ENCODE measurements around the gene EGR2. TPM values are rescaled to one million over a fixed set of nuclear protein-coding genes. Genes with fewer than 3 reads are reported as not detected.

Gene EGR2
- total RNA-seq, 1 experiment from 2014 or later, result 0.82 TPM

GRCh38 chr10:62843600-62843999 is 27.4 kb upstream of the EGR2 start:
- Histone ChIP-seq H3K27me3 (ENCODE audit: control insufficient read depth, insufficient read depth, low read length) (peaks cover 9% of the 10 kb centered on the region), H3K9me3 (ENCODE audit: control insufficient read depth, insufficient read depth, low read depth, low read length) (no peaks in the 10 kb centered on the region; the same call in 1 of the 2 replicates), H3K27ac (ENCODE audit: low read length) (no peak overlapping the region), H3K4me3 (ENCODE audit: low read depth in 2 of 2, low read length in 2 of 2) (no peak overlapping the region), H3K4me1 (ENCODE audit: control insufficient read depth, insufficient read depth, low read length) (no peaks in the 10 kb centered on the region), H3K36me3 (ENCODE audit: control insufficient read depth, insufficient read depth, low read length) (no peaks in the 10 kb centered on the region)
- no peak for DNase-seq (ENCODE audit: low read depth, low spot score)
- ChIA-PET CTCF (no interaction called here), POLR2A (no interaction called here)
- no TSS peak for BruUV-seq (replicated peaks)
- no peak for TF ChIP-seq REST (IDR thresholded peaks at IDR 0.05; ENCODE audit: insufficient read depth in 1 of 2, low read depth in 2 of 2, low read length in 1 of 2)
- no peak for TF ChIP-seq CTCF (IDR thresholded peaks at IDR 0.05)
- no peak for TF ChIP-seq TCF7L2 (IDR thresholded peaks at IDR 0.05; ENCODE audit: low read depth, low read length)
- TF ChIP-seq POLR2AphosphoS5 (IDR thresholded peaks at IDR 0.05; ENCODE audit: low read depth, low read length), result no peak
- TF ChIP-seq SIN3A (IDR thresholded peaks at IDR 0.05; ENCODE audit: borderline replicate concordance, insufficient read depth, low read depth, low read length), result no peak
- no peak for ATAC-seq
- intact Hi-C loops (cut with micrococcal nuclease; ENCODE audit: unreplicated experiment), result no loop called here
- in situ Hi-C loops (cut with HindIII; ENCODE audit: low pct_unique_long_range_greater_than_20kb, low sequenced_read_pairs), result no loop called here

GRCh38 chr10:62842983-62843382 is 26.8 kb upstream of the EGR2 start:
- Histone ChIP-seq H3K4me1 (ENCODE audit: control insufficient read depth, insufficient read depth, low read length) (no peaks in the 10 kb centered on the region), H3K36me3 (ENCODE audit: control insufficient read depth, insufficient read depth, low read length) (no peaks in the 10 kb centered on the region), H3K27ac (ENCODE audit: low read length) (no peak overlapping the region), H3K9me3 (ENCODE audit: control insufficient read depth, insufficient read depth, low read depth, low read length) (no peaks in the 10 kb centered on the region; the same call in 1 of the 2 replicates), H3K27me3 (ENCODE audit: control insufficient read depth, insufficient read depth, low read length) (peaks cover 12% of the 10 kb centered on the region), H3K4me3 (ENCODE audit: low read depth in 2 of 2, low read length in 2 of 2) (no peak overlapping the region)
- ChIA-PET CTCF (no interaction called here), POLR2A (no interaction called here)
- no peak for TF ChIP-seq SIN3A (IDR thresholded peaks at IDR 0.05; ENCODE audit: borderline replicate concordance, insufficient read depth, low read depth, low read length)
- no peak for TF ChIP-seq CTCF (IDR thresholded peaks at IDR 0.05)
- intact Hi-C loops (cut with micrococcal nuclease; ENCODE audit: unreplicated experiment), result no loop called here
- BruUV-seq (replicated peaks), result no TSS peak
- in situ Hi-C loops (cut with HindIII; ENCODE audit: low pct_unique_long_range_greater_than_20kb, low sequenced_read_pairs), result no loop called here
- ATAC-seq (no peak), DNase-seq (ENCODE audit: low read depth, low spot score) (no peak)

- H3K36me3 ChIP-seq (ENCODE audit: control insufficient read depth, insufficient read depth, low read length), result no peaks in the 10 kb centered on the region
- no peak overlapping the region for H3K27ac ChIP-seq (ENCODE audit: low read length)
- ChIA-PET POLR2A (no interaction called here), CTCF (no interaction called here)
- DNase-seq (ENCODE audit: low read depth, low spot score) (no peak), ATAC-seq (no peak)
- no peak overlapping the region for H3K4me3 ChIP-seq (ENCODE audit: low read depth in 2 of 2, low read length in 2 of 2)
- TF ChIP-seq POLR2AphosphoS5 (IDR thresholded peaks at IDR 0.05; ENCODE audit: low read depth, low read length) (no peak), TCF7L2 (IDR thresholded peaks at IDR 0.05; ENCODE audit: low read depth, low read length) (no peak)
- BruUV-seq (replicated peaks), result no TSS peak
- intact Hi-C loops (cut with micrococcal nuclease; ENCODE audit: unreplicated experiment) (no loop called here), in situ Hi-C loops (cut with HindIII; ENCODE audit: low pct_unique_long_range_greater_than_20kb, low sequenced_read_pairs) (no loop called here)
- no peaks in the 10 kb centered on the region for H3K9me3 ChIP-seq (ENCODE audit: control insufficient read depth, insufficient read depth, low read depth, low read length)
- peaks cover 16% of the 10 kb centered on the region for H3K27me3 ChIP-seq (ENCODE audit: control insufficient read depth, insufficient read depth, low read length)
- no peaks in the 10 kb centered on the region for H3K4me1 ChIP-seq (ENCODE audit: control insufficient read depth, insufficient read depth, low read length)
These were observed 23.4 kb upstream of the EGR2 start for GRCh38 chr10:62839590-62839989.

Data from Panc1 (cell line).